K562 (cell line): ENCODE measurements around the gene SERPINE2.

ENCODE experiments used
- ARID1B ChIP-seq: fragments of 450-650 bp; IDR thresholded peaks from 2 replicates; pipeline ENCODE4 v1.6.1; 2016; ENCODE audit warnings: antibody characterized with exemption, mild to moderate bottlenecking, inconsistent platforms
- CTCF ChIP-seq, 3 experiments: IDR thresholded peaks in 2 of 3; conservative IDR thresholded peaks in 1 of 3; 2 replicates each; pipeline ENCODE4 v1.5.1; 2011 to 2012; ENCODE audit warnings: low read length in 3 of 3, mild to moderate bottlenecking in 3 of 3, control low read depth in 2 of 3, improper control_type of control experiment in 1 of 3, inconsistent platforms in 1 of 3, low read depth in 1 of 3, mixed read lengths in 1 of 3, moderate library complexity in 1 of 3; ENCODE audit not compliant: insufficient read depth in 2 of 3
- FOXK2 ChIP-seq, 2 experiments: fragments of 450-650 bp; IDR thresholded peaks in 1 of 2; conservative IDR thresholded peaks in 1 of 2; 2 replicates each; pipeline ENCODE4 v1.6.1; 2016; ENCODE audit warnings: low read depth in 2 of 2, mild to moderate bottlenecking in 1 of 2
- HNRNPUL1 ChIP-seq: fragments of 200-400 bp; formaldehyde crosslinking; IDR thresholded peaks from 2 replicates; pipeline ENCODE4 v1.6.1; 2017; ENCODE audit warnings: low read length
- RBM39 ChIP-seq: fragments of 200-400 bp; formaldehyde crosslinking; optimal IDR thresholded peaks from 2 replicates; pipeline ENCODE3; 2018; ENCODE audit warnings: low read depth, low read length
- TCFL5 ChIP-seq: fragments of 250-450 bp; sonication (Bioruptor Pico); conservative IDR thresholded peaks from 2 replicates; pipeline ENCODE4 v1.6.1; 2021; ENCODE audit warnings: mild to moderate bottlenecking, moderate library complexity, matching md5 sums
- USF1 ChIP-seq: sonication (generic); formaldehyde crosslinking; IDR thresholded peaks from 2 replicates; pipeline ENCODE4 v1.9.0; 2022; ENCODE audit warnings: mild to moderate bottlenecking, missing genetic modification reagents
- ZBTB8A ChIP-seq: fragments of 450-650 bp; IDR thresholded peaks from 2 replicates; pipeline ENCODE4 v1.6.1; 2018; ENCODE audit warnings: mild to moderate bottlenecking, moderate library complexity; ENCODE audit not compliant: partially characterized antibody
- ZNF707 ChIP-seq: fragments of 250-450 bp; sonication (Bioruptor Pico); conservative IDR thresholded peaks from 2 replicates; pipeline ENCODE4 v1.8.0; 2022; ENCODE audit warnings: inconsistent platforms, mild to moderate bottlenecking, moderate library complexity

- TF ChIP-seq HNRNPUL1: no peak
- TF ChIP-seq TCFL5 (CRISPR knock-in tag): no peak
- TF ChIP-seq RBM39: no peak
- no peak for TF ChIP-seq ARID1B
- TF ChIP-seq ZNF707: no peak
- TF ChIP-seq ZBTB8A: no peak
- TF ChIP-seq USF1 (CRISPR knock-in tag): no peak
- TF ChIP-seq CTCF (IDR thresholded peaks at IDR 0.05 in 2 of 3, conservative IDR thresholded peaks at IDR 0.05 in 1 of 3; ENCODE audit: insufficient read depth in 2 of 3, low read depth in 1 of 3, low read length in 3 of 3): no peak
- TF ChIP-seq FOXK2 (conservative IDR thresholded peaks at IDR 0.05 in 1 of 2, IDR thresholded peaks at IDR 0.05 in 1 of 2; ENCODE audit: low read depth in 2 of 2): no peak
These were observed 44.6 kb upstream of the SERPINE2 start for GRCh38 chr2:224083638-224084037.
